A549 (cell line): ENCODE results near the gene PCDHB7. TPM values are rescaled to one million over a fixed set of nuclear protein-coding genes. Genes with fewer than 3 reads are reported as not detected.
A peak's percentile ranks its signal among the peaks of the same experiment; 100 is the strongest.
"Not testable (repeated sequence)": the region's sequence is repeated elsewhere in the genome, so short reads cannot be mapped to it uniquely, and the experiment has no call there.

Source experiments
- ATAC-seq, 2 experiments: fragments of 200-7000 bp in 1 of 2; fragments of >200 bp in 1 of 2; cut with Nextera tagmentation in 1 of 2; cut with Tn5 transposase in 1 of 2; 3 replicates each; pipeline versions ENCODE4 v1.8.0 to v1.9.1; 2018 to 2020; ENCODE audit warnings: mild to moderate bottlenecking in 1 of 2, moderate library complexity in 1 of 2
- CTCF ChIA-PET: fragments of 300-600 bp; sonication (Branson Sonifier 250); formaldehyde crosslinking; extraction: SDS; loops from one replicate; lab custom pipeline; 2021; ENCODE audit warnings: antibody characterized with exemption, inconsistent platforms; lab: Yijun Ruan, JAX
- POLR2A ChIA-PET: fragments of 350-600 bp; formaldehyde crosslinking; extraction: SDS; loops from one replicate; lab custom pipeline; 2021; ENCODE audit warnings: antibody characterized with exemption, inconsistent platforms; lab: Yijun Ruan, JAX
- DNase-seq, 2 experiments: peaks; one replicate each; pipeline versions ENCODE4 v3.0.0 to v3.0.0-alpha.2; 2011 to 2016; ENCODE audit warnings: low read depth in 1 of 2, low spot score in 1 of 2
- FAIRE-seq: peaks from 2 replicates; lab custom pipeline; 2011; peaks lifted over from hg19 to GRCh38; lab: Jason Lieb, UNC
- H3K27ac ChIP-seq, 2 experiments: fragments of >200 bp; sonication (Bioruptor Twin); formaldehyde crosslinking; 3 replicates each; pipeline ENCODE4 v1.5.1; 2016 to 2017
- H3K4me1 ChIP-seq: fragments of >200 bp; sonication (Bioruptor Twin); formaldehyde crosslinking; 3 replicates; pipeline ENCODE4 v1.6.1; 2016
- H3K4me2 ChIP-seq: fragments of >200 bp; sonication (Bioruptor Twin); formaldehyde crosslinking; 3 replicates; pipeline ENCODE4 v1.6.1; 2016
- H3K4me3 ChIP-seq: fragments of >200 bp; sonication (Bioruptor Twin); formaldehyde crosslinking; 3 replicates; pipeline ENCODE4 v1.5.1; 2016
- H3K9me3 ChIP-seq: fragments of >200 bp; sonication (Bioruptor Twin); formaldehyde crosslinking; 3 replicates; pipeline ENCODE4 v1.6.1; 2016
- EHMT2 ChIP-seq: fragments of 200-600 bp; sonication (generic); IDR thresholded peaks from 2 replicates; pipeline ENCODE4 v1.6.1; 2016; ENCODE audit warnings: antibody characterized with exemption, low read depth, mild to moderate bottlenecking, moderate library complexity
- FOXS1 ChIP-seq: fragments of 250-450 bp; sonication (Bioruptor Pico); IDR thresholded peaks from 2 replicates; pipeline ENCODE4 v1.5.0; 2020; ENCODE audit warnings: mild to moderate bottlenecking, moderate library complexity
- MAFK ChIP-seq: fragments of 450-650 bp; IDR thresholded peaks from 2 replicates; pipeline ENCODE4 v1.6.1; 2014; ENCODE audit not compliant: partially characterized antibody
- RAD21 ChIP-seq, 2 experiments: fragments of >200 bp in 1 of 2; sonication (Bioruptor Twin) in 1 of 2; formaldehyde crosslinking in 1 of 2; IDR thresholded peaks in 1 of 2; conservative IDR thresholded peaks in 1 of 2; 2 replicates in 1 of 2; 3 replicates in 1 of 2; pipeline ENCODE4 v1.6.1; 2012 to 2018; ENCODE audit warnings: inconsistent platforms in 1 of 2
- RARB ChIP-seq: fragments of 250-450 bp; sonication (Bioruptor Pico); IDR thresholded peaks from 2 replicates; pipeline ENCODE4 v1.8.0; 2021; ENCODE audit warnings: mild to moderate bottlenecking, moderate library complexity
- RNF2 ChIP-seq: fragments of 200-600 bp; sonication (generic); IDR thresholded peaks from 2 replicates; pipeline ENCODE4 v1.6.1; 2016; ENCODE audit warnings: low read depth, mild to moderate bottlenecking, antibody characterized with exemption, moderate library complexity, borderline replicate concordance
- WGBS: methylation state at CpG from one replicate; pipeline ENCODE4 v1.1.6; 2017; ENCODE audit errors: missing lambda C conversion rate; 5-methylcytosine and 5-hydroxymethylcytosine counted together
- polyA plus RNA-seq, 4 experiments: library from polyadenylated mRNA; depleted of rRNA in 3 of 4; stranded (reverse); fragments of >200 nt; fragmentation: RNase III in 1 of 4; extraction: RNeasy Plus Mini Kit Qiagen cat#74134 plus additional on column Dnase treatment in 1 of 4; gene quantifications; 2 replicates in 3 of 4; 3 replicates in 1 of 4; pipeline ENCODE4 v1.2.3, GENCODE V29; 2011 to 2017

Gene PCDHB7
- polyA plus RNA-seq, 2 of the 4 experiments (the other 2 are of a cell fraction), result 0.03 to 0.08 TPM

DNA sequence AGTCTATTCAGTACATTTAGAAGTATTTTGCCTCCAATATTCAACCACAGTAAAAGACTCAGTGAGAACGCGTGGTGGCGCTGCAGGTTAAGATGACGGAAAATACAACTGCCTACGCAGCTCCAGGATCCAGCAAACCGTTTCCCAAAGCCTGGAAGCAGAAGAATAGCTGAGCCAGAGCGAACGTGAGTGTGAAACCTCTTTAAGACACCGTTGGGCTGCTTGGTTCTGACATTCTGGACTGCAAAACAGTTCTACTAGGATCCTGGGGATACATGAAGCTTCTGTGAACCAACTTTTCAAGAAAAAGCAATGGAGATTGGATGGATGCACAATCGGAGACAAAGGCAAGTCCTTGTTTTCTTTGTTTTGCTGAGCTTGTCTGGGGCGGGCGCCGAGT lies 9.8 kb downstream of the PCDHB7 start, which contains the start of gene PCDHB16:
PCDHB16 (plus strand) TSS at position 140 of the 400 bp plus-strand sequence; CDS start at position 313, 173 bp downstream.
- no peak for FAIRE-seq
- CTCF ChIA-PET, result interaction anchor here (1.3 to 1.5 kb wide), 3 partner anchors 17 to 382 kb away, joined by 4 to 9 read pairs (median 5); partner anchors contain the start of gene PCDHB11
- TF ChIP-seq RAD21 (conservative IDR thresholded peaks at IDR 0.05 in 1 of 2, IDR thresholded peaks at IDR 0.05 in 1 of 2) (peak in 1 of 2 experiments; percentile 27; a peak in 1 of 5 replicates), MAFK (no peak)
- TF ChIP-seq, all 56 proteins: peak for 1
- Histone ChIP-seq H3K27ac (no peak within 1 kb of the TSS), H3K4me1 (no peaks in the 10 kb centered on the region), H3K4me2 (no peak within 1 kb of the TSS), H3K9me3 (0 out of 3 replicates have a peak, but pooled peaks cover 9% of the 10 kb centered on the region), H3K4me3 (no peak within 1 kb of the TSS)
- WGBS, result 29% methylated on average over 13 of the region's 13 CpGs
- DNase-seq (peak in 1 of 2 experiments; percentile 24), ATAC-seq (peak in 1 of 2 experiments; percentile 55; a peak in 3 of 6 replicates)
- POLR2A ChIA-PET, result no interaction called here

DNA sequence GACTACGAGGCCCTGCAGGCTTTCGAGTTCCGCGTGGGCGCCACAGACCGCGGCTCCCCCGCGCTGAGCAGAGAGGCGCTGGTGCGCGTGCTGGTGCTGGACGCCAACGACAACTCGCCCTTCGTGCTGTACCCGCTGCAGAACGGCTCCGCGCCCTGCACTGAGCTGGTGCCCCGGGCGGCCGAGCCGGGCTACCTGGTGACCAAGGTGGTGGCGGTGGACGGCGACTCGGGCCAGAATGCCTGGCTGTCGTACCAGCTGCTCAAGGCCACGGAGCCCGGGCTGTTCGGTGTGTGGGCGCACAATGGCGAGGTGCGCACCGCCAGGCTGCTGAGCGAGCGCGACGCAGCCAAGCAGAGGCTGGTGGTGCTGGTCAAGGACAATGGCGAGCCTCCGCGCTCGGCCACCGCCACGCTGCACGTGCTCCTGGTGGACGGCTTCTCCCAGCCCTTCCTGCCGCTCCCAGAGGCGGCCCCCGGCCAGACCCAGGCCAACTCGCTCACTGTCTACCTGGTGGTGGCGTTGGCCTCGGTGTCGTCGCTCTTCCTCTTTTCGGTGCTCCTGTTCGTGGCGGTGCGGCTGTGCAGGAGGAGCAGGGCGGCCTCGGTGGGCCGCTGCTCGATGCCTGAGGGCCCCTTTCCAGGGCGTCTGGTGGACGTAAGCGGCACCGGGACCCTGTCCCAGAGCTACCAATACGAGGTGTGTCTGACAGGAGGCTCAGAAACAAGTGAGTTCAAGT lies 11.8 kb downstream of the PCDHB7 start:
- H3K4me1 ChIP-seq, ATAC-seq, DNase-seq, FAIRE-seq, H3K4me2 ChIP-seq, H3K9me3 ChIP-seq, H3K4me3 ChIP-seq, H3K27ac ChIP-seq, POLR2A ChIA-PET, CTCF ChIA-PET: not testable (repeated sequence)
- 43% methylated on average over 18 of the region's 69 CpGs for WGBS

DNA sequence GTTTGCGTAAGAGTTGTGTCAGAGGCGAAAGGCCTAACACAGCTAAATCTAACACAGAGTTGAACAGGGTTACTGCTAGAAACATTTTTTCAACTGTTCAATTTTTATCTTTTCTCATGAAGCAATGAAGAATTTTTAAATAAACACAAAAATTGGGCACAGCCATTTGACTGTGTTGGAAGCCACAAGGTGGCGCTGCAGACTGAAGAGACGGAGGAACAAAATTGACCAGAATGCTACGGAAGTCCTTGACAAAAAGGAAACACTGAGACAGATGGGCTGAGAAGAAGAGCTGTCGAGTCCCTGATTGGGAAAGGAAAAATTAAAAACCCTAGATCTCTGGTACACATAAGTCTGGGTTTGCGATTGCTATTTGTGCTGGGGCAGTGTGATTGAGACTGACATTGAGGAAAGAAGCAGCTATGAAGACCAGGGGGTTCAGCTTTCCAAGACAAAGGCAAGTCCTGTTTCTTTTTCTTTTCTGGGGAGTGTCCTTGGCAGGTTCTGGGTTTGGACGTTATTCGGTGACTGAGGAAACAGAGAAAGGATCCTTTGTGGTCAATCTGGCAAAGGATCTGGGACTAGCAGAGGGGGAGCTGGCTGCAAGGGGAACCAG lies 14.6 kb downstream of the PCDHB7 start, which contains the start of gene PCDHB9:
PCDHB9 (plus strand) TSS at position 265 of the 616 bp plus-strand sequence; CDS start at position 423, 158 bp downstream.
- DNase-seq, result peak in 1 of 2 experiments; percentile 15
- no peak for ATAC-seq
- 34% methylated on average over 9 of the region's 9 CpGs for WGBS
- ChIA-PET CTCF (interaction anchor here (0.7 to 1.8 kb wide), 7 partner anchors 9 to 334 kb away, joined by 3 to 10 read pairs (median 3); partner anchors contain the start of gene PCDHB11), POLR2A (no interaction called here)
- FAIRE-seq, result no peak
- no peak within 1 kb of the TSS for H3K4me2 ChIP-seq
- no peak within 1 kb of the TSS for H3K27ac ChIP-seq
- H3K4me1 ChIP-seq, result no peaks in the 10 kb centered on the region
- H3K4me3 ChIP-seq, result no peak within 1 kb of the TSS
- TF ChIP-seq RAD21 (conservative IDR thresholded peaks at IDR 0.05 in 1 of 2, IDR thresholded peaks at IDR 0.05 in 1 of 2) (peak in 1 of 2 experiments; percentile 13; a peak in 1 of 5 replicates), FOXS1 (CRISPR knock-in tag) (no peak), EHMT2 (no peak), RARB (CRISPR knock-in tag) (no peak), RNF2 (no peak)
- H3K9me3 ChIP-seq, result peaks cover 11% of the 10 kb centered on the region; the same call in 1 of the 3 replicates

DNA sequence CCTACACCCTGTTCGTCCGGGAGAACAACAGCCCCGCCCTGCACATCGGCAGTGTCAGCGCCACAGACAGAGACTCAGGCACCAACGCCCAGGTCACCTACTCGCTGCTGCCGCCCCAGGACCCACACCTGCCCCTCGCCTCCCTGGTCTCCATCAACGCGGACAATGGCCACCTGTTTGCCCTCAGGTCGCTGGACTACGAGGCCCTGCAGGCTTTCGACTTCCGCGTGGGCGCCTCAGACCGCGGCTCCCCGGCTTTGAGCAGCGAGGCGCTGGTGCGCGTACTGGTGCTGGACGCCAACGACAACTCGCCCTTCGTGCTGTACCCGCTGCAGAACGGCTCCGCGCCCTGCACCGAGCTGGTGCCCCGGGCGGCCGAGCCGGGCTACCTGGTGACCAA lies 16.2 kb downstream of the PCDHB7 start:
- WGBS, result 60% methylated on average over 4 of the region's 37 CpGs
- ATAC-seq, POLR2A ChIA-PET, FAIRE-seq, H3K4me2 ChIP-seq, DNase-seq, CTCF ChIA-PET, H3K4me1 ChIP-seq, H3K27ac ChIP-seq, H3K4me3 ChIP-seq: not testable (repeated sequence)
- H3K9me3 ChIP-seq, result peaks cover 10% of the 10 kb centered on the region; the same call in 1 of the 3 replicates

DNA sequence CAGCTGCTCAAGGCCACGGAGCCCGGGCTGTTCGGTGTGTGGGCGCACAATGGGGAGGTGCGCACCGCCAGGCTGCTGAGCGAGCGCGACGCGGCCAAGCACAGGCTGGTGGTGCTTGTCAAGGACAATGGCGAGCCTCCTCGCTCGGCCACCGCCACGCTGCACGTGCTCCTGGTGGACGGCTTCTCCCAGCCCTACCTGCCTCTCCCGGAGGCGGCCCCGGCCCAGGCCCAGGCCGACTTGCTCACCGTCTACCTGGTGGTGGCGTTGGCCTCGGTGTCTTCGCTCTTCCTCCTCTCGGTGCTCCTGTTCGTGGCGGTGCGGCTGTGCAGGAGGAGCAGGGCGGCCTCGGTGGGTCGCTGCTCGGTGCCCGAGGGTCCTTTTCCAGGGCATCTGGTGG lies 16.7 kb downstream of the PCDHB7 start:
- DNase-seq, H3K27ac ChIP-seq, ATAC-seq, H3K4me3 ChIP-seq, FAIRE-seq, H3K4me2 ChIP-seq, POLR2A ChIA-PET, CTCF ChIA-PET, H3K4me1 ChIP-seq: not testable (repeated sequence)
- 65% methylated on average over 23 of the region's 35 CpGs for WGBS
- peaks cover 10% of the 10 kb centered on the region; the same call in 1 of the 3 replicates for H3K9me3 ChIP-seq
